NCI-H1417 (cell line): ENCODE results near the gene HBS1L.
"Not testable (repeated sequence)": the region's sequence is repeated elsewhere in the genome, so short reads cannot be mapped to it uniquely, and the experiment has no call there.

Experiments used
- DNase-seq, 3 experiments: peaks; one replicate each; lab custom pipeline; 2025; lab: John Stamatoyannopoulos, UW

The HBS1L gene

DNA sequence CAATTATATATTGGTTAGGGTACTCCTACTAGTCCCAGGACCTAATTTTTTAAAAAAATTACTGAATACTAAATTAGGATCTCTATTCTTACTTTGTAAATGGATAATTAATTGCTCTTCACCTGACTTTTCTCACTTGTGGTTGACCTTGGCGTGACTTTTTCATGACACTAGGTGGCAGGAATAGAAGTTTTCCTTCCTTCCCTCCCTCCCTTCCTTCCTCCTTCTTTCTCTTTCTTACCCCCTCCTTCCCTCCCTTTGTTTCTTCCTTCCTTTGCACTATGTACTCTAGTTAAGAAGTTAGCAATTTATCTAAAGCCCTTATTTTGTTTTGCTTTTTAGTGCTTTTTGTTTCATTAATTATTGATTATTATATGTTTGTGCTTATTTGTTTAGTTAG, 20.4 kb upstream of the HBS1L start:
- no peak for DNase-seq

DNA sequence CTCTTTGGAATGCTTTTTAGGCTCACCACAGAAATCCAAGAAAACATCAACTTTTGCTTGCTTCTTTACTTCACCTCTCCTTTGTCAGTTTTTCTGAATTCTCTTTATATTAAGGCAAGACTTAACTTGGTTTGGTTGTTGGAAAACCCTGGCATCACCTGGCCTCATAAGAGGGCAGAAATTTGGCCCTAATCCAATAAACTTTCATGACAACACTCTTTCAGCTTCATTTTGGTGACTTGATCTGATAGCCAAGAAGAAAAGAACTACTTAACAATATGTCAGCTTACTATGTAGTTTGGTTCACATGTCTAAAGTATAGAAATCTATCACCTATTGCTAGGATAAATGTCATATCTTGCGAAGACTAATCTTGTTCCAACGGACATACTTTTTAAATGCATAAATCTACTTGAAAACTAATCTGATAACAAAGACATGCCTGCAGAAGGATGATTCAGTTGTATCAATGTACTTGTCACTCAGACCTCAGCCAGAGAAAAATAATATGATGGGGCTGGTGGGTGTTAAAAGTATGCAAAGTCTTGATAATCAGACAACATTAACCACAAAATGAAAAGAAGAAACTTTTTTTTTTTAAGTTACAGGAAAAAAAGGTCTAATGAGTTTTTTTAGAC, 19.3 kb upstream of the HBS1L start:
- DNase-seq: no peak

GRCh38 chr6:135073217-135073616, 18.6 kb upstream of the HBS1L start:
- no peak for DNase-seq

- DNase-seq: no peak
These were observed 18.1 kb upstream of the HBS1L start for GRCh38 chr6:135072753-135073152.

- no peak for DNase-seq
These were observed 16.9 kb upstream of the HBS1L start for GRCh38 chr6:135071541-135071940.

GRCh38 chr6:135067911-135068310, 13.3 kb upstream of the HBS1L start:
- DNase-seq: no peak

- DNase-seq: no peak
These were observed 12.2 kb upstream of the HBS1L start for GRCh38 chr6:135066806-135067205.

GRCh38 chr6:135066397-135066796, 11.8 kb upstream of the HBS1L start:
- no peak for DNase-seq

DNA sequence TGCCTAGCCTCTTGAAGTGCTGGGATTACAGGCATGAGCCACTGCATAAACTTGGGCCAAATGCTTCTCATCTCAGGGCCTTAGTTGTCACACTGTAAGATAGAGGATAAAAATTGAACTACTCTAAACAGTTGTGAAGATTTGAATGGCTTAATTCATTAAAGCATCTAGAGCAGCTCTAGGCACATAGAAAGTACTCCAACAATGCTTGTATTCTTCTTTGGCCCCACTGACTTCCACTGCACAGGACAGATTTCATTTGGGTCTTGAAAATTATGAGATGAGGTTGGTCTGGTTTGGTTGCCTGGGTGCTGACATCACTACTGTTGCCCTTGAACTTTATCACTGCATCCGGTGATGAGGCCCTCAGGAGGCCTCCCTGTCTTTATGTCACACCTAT, 10.0 kb upstream of the HBS1L start:
- DNase-seq: no peak

GRCh38 chr6:135063926-135064325, 9.3 kb upstream of the HBS1L start:
- no peak for DNase-seq

GRCh38 chr6:135062735-135063134, 8.1 kb upstream of the HBS1L start:
- peak in 2 of 3 experiments; percentile 17 to 21 for DNase-seq

DNA sequence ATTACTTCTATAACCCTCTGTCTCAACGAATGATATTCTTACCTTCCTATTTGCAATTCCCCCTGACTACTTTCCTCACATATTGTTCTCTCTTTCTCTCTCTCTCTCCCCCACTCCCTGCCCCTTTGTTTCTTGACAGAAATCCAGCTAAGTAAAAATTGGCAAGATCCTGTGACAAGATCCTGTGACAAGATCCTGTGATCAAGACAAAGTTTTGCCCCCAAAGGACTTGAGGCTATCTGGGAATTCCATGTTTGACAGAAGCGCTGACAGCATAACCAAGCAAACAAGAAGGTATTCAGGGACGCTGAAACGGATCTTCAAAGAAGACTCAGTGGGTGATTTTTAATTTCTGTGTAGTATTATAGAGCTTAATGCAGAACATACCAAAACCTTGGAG, 5.5 kb upstream of the HBS1L start:
- DNase-seq: no peak

DNA sequence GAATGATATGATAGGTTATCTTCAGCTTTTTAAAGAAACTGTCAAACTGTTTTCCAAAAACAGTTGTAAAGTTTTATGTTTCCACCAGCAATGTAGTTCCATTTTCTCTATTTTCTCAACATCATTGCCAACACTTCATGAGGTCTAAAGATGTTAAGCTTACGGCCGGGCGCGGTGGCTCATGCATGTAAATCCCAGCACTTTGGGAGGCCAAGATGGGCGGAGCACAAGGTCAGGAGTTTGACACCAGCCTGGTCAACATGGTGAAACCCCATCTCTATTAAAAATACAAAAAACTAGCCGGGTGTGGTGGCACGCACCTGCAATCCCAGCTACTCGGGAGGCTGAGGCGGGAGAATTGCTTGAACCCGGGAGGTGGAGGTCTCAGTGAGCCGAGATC, 3.7 kb upstream of the HBS1L start:
- DNase-seq: not testable (repeated sequence)

DNA sequence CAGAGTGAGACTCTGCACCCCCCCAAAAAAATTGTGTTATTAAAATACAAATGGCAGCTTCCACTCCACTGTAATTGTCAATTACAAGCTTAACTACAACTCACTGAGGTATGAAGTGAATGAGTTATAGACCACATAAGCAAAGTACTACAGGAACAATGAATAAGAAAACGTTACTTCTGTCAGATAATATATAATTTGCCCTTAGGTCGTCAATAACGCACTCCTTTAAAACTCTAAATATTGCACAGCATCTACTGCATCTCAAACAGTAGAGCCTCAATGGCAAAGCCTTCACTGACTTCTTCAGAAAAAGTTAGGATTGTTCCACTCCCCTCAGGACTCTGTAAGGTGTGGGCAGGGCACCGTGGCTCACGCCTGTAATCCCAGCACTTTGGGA, 2.0 kb upstream of the HBS1L start:
- no peak for DNase-seq

- DNase-seq: no peak
These were observed 425 bp downstream of the HBS1L start for GRCh38 chr6:135054226-135054568.

DNA sequence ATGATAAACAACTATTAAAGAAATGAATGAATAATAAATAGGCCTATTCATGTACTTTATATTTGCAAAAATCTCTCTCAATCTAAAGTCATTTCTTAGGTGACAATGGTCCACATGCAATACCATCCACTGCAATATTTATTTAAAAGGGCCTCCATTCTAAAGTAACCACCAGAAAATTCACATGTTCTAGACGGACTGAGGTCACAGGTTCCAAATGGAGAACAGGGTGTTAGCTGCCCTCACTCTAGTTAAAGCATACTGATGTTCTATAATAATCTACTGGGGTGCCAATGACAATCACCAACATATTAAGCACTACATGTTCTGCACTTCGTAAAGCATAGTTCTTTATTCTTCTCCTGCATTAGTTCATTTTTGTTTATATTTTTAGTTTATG, 1.2 kb downstream of the HBS1L start:
- no peak for DNase-seq

DNA sequence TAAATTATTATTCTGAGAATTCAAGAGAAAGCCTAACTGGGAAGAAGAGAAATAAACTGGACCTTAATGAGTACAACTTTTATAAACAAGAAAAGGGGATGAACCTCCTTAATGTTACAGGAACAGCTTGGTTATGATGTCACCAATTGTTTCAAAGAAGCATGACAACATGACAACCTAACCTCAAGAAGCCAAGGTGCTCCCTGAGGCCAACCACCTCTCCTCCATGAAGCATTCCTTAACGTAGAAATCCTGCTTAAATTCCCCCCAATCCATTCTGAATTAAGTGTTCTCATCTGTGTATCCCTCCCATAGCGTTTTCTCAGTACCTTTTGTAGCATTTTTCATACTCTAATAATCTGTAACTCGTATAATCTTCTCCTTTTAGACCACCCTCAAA, 1.7 kb downstream of the HBS1L start:
- no peak for DNase-seq

DNA sequence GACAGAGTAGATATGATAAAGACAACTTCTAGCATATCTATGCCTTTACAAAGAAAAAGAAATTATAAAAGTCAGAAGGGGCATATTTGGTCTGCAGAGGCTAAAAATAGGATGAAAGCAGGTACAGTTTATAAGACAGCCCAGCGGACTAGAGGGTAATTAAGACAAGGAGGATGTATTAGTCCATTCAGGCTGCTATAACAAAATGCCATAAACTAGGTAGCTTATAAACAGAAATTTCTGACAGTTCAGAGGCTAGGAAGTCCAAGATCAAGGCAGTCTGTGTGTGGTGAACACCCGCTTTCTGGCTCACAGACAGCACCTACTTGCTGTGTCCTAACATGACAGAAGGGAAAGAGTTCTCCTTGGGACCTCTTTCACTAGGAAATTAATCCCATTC, 5.7 kb downstream of the HBS1L start:
- no peak for DNase-seq

DNA sequence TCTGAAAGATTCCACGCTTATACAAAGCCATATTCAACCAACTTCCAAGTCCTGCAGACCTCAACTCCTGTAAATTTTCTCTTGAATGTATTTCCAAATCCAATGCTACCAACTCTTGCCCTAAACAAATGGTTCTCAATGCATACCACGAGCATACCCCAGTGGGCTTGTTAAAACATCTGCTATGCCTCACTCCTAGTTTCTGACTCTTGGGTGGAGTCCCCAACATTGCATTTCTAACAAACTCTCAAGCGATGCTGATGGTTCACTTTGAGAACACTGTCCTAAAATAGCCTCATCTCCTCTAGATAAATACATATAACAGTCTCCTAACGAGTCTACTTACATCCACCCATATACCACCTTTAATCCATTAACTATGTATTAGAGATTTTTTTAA, 7.3 kb downstream of the HBS1L start:
- no peak for DNase-seq

DNA sequence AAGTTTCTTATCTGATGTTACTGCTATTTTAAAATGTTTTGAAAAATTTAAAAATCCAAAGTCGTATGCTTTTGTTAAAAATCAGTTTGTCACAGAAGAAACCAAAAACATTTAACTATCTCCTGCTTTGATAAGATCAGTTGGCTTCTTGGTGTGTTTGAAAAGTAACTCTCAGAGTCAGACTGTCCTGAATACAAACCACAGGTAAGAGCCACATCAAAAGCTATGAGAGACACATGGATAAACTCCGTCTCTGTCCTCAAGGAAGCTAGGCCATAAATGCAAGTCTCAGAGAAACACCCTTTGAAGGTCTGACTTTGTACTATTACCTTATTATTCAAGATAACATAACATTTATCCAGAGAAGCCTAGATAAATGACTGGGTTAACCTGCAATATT, 7.7 kb downstream of the HBS1L start:
- DNase-seq: no peak

GRCh38 chr6:135044639-135045038, 10.0 kb downstream of the HBS1L start:
- DNase-seq: no peak

- DNase-seq: no peak
These were observed 10.8 kb downstream of the HBS1L start for GRCh38 chr6:135043846-135044245.

DNA sequence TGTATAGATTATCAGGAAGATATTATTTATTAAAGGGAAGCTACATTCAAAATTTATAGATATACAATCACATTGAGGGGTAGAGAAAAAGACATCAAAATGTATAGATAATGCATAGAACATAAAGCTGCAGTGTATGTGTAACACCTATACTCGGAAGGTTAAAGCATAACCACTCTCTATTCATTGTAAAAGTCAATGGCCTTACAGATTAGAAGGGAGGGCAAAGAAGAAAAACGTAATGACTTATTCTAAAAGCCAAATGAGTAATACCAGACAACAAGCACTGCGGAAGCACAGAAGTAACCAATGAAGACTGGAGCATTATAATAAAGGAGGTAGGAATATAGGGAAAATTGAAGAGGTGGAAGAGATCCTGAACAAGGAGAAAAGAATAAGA, 11.3 kb downstream of the HBS1L start:
- no peak for DNase-seq

DNA sequence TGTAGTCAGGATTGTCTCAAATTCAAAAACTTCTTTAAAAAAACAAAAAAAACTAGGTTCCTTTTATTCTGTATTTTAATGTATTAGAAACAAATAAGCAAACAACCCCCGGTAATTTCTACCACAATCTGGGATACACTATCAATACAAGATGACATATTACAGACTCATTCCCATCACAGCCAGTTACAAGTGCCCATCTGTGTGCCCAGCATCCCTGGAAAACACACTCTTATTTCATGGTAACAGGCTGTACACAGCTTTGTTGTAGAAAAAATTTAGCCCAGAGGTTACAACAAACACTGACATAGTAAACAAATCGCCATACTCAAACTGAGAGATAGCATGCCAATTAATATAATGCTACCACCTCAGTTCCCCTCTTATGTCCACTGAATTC, 16.3 kb downstream of the HBS1L start:
- no peak for DNase-seq

GRCh38 chr6:135037541-135037940, 17.1 kb downstream of the HBS1L start:
- DNase-seq: no peak
